Measurements from ENCODE around the gene PDCD10. TPM values are rescaled to one million over a fixed set of nuclear protein-coding genes. Genes with fewer than 3 reads are reported as not detected.

PDCD10 gene
- 67.6 TPM for polyA plus RNA-seq (2012; ENCODE audit: insufficient read depth, insufficient read length)

- H3K4me3 ChIP-seq (ENCODE audit: low read length) = peak within 1 kb of the TSS; percentile 93
- DNase-seq (ENCODE audit: low read depth, low spot score) = peak; percentile 99
These were observed at the start of gene PDCD10 for GRCh38 chr3:167734498-167735232. PDCD10 (minus strand) TSS chr3:167734892; CDS start chr3:167720157, 14,735 bp downstream.

GRCh38 chr3:167783781-167784180 lies 49.1 kb upstream of the PDCD10 start:
- no peak overlapping the region for H3K4me3 ChIP-seq (ENCODE audit: low read length)
- no peak for DNase-seq (ENCODE audit: low read depth, low spot score)

GRCh38 chr3:167780214-167780883 lies 45.7 kb upstream of the PDCD10 start:
- DNase-seq (ENCODE audit: low read depth, low spot score) = no peak
- no peak overlapping the region for H3K4me3 ChIP-seq (ENCODE audit: low read length)

- DNase-seq (ENCODE audit: low read depth, low spot score) = no peak
- no peak overlapping the region for H3K4me3 ChIP-seq (ENCODE audit: low read length)
These were observed 42.7 kb upstream of the PDCD10 start for GRCh38 chr3:167777356-167777755.

- no peak overlapping the region for H3K4me3 ChIP-seq (ENCODE audit: low read length)
- DNase-seq (ENCODE audit: low read depth, low spot score) = no peak
These were observed 41.5 kb upstream of the PDCD10 start for GRCh38 chr3:167776066-167776685.

- H3K4me3 ChIP-seq (ENCODE audit: low read length) = no peak overlapping the region
- DNase-seq (ENCODE audit: low read depth, low spot score) = no peak
These were observed 38.9 kb upstream of the PDCD10 start for GRCh38 chr3:167773584-167773983.

GRCh38 chr3:167772992-167773391 lies 38.3 kb upstream of the PDCD10 start:
- DNase-seq (ENCODE audit: low read depth, low spot score) = no peak
- H3K4me3 ChIP-seq (ENCODE audit: low read length) = no peak overlapping the region

GRCh38 chr3:167762296-167762695 lies 27.6 kb upstream of the PDCD10 start:
- H3K4me3 ChIP-seq (ENCODE audit: low read length) = no peak overlapping the region
- no peak for DNase-seq (ENCODE audit: low read depth, low spot score)

GRCh38 chr3:167761302-167761701 lies 26.6 kb upstream of the PDCD10 start:
- no peak for DNase-seq (ENCODE audit: low read depth, low spot score)
- no peak overlapping the region for H3K4me3 ChIP-seq (ENCODE audit: low read length)

GRCh38 chr3:167754049-167754448 lies 19.4 kb upstream of the PDCD10 start:
- no peak for DNase-seq (ENCODE audit: low read depth, low spot score)
- no peak overlapping the region for H3K4me3 ChIP-seq (ENCODE audit: low read length)

- no peak for DNase-seq (ENCODE audit: low read depth, low spot score)
These were observed 15.7 kb upstream of the PDCD10 start for GRCh38 chr3:167750272-167750971.

GRCh38 chr3:167749728-167750127 lies 15.0 kb upstream of the PDCD10 start:
- H3K4me3 ChIP-seq (ENCODE audit: low read length) = no peak overlapping the region
- no peak for DNase-seq (ENCODE audit: low read depth, low spot score)

More at GRCh38 chr3:167750272-167750971, 15.7 kb upstream of the PDCD10 start:
- H3K4me3 ChIP-seq (ENCODE audit: low read length) = no peak overlapping the region

GRCh38 chr3:167749209-167749608 lies 14.5 kb upstream of the PDCD10 start:
- no peak for DNase-seq (ENCODE audit: low read depth, low spot score)
- no peak overlapping the region for H3K4me3 ChIP-seq (ENCODE audit: low read length)

- DNase-seq (ENCODE audit: low read depth, low spot score) = no peak
- no peak overlapping the region for H3K4me3 ChIP-seq (ENCODE audit: low read length)
These were observed 9.1 kb upstream of the PDCD10 start for GRCh38 chr3:167743799-167744198.

- no peak overlapping the region for H3K4me3 ChIP-seq (ENCODE audit: low read length)
- no peak for DNase-seq (ENCODE audit: low read depth, low spot score)
These were observed 7.6 kb upstream of the PDCD10 start for GRCh38 chr3:167742338-167742737.

GRCh38 chr3:167740961-167741587 lies 6.4 kb upstream of the PDCD10 start:
- peak; percentile 66 for DNase-seq (ENCODE audit: low read depth, low spot score)
- H3K4me3 ChIP-seq (ENCODE audit: low read length) = no peak overlapping the region

- DNase-seq (ENCODE audit: low read depth, low spot score) = peak; percentile 79
- H3K4me3 ChIP-seq (ENCODE audit: low read length) = no peak overlapping the region
These were observed 4.6 kb upstream of the PDCD10 start for GRCh38 chr3:167739190-167739810.

GRCh38 chr3:167738037-167738436 lies 3.3 kb upstream of the PDCD10 start:
- no peak for DNase-seq (ENCODE audit: low read depth, low spot score)
- H3K4me3 ChIP-seq (ENCODE audit: low read length) = no peak overlapping the region

- H3K4me3 ChIP-seq (ENCODE audit: low read length) = no peak overlapping the region
These were observed 2.3 kb upstream of the PDCD10 start for GRCh38 chr3:167736997-167737396.

More at GRCh38 chr3:167736997-167737396, 2.3 kb upstream of the PDCD10 start:
- no peak for DNase-seq (ENCODE audit: low read depth, low spot score)

Measured in Jurkat, Clone E6-1 (cell line).